TTC549 (cell line): ENCODE measurements around the gene ADGRA3.
"Not testable (repeated sequence)": the region's sequence is repeated elsewhere in the genome, so short reads cannot be mapped to it uniquely, and the experiment has no call there.

Experiments
- FAIRE-seq: peaks from 2 replicates; lab custom pipeline; 2012; peaks lifted over from hg19 to GRCh38; lab: Jason Lieb, UNC

ADGRA3 gene

GRCh38 chr4:22440999-22441398, 74.9 kb downstream of the ADGRA3 start:
- no peak for FAIRE-seq

GRCh38 chr4:22439947-22440346, 75.9 kb downstream of the ADGRA3 start:
- no peak for FAIRE-seq

DNA sequence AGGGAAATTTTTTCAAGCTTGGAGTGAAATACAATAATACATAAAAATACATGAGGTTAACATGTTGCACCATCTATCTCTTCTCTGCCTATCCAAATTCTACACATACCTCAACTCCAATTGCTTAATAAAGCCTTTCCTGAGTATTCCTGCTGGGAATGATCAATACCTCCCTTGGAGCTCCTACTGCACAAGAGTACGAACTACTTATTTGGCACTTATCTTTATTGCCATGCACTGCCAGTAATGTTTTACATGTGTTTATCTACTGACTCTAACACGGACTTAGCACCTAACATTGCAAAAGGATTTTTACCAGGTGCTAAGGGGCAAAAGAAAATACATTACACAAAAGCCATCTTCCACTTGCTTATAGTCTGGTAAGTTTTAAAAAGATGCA, 80.2 kb downstream of the ADGRA3 start:
- FAIRE-seq = no peak

DNA sequence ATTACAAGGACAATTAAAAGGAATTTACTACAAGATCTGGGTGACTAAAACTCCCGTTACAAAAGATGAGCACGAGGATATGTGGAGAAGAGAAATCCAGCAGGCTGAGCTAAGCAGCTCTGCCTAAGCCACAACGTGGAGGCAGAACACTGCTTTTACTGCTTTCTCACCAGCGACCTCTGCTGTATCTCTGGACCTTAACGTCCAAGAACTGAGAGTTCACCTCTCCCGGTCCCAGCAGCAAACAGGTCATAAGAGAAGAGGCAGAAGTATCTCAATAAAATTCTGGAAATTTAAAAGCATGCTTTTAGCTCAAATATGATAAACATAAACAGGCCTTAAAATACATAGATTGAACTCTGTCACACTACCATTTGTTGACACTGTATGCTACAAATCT, 81.0 kb downstream of the ADGRA3 start:
- peak; percentile 73 for FAIRE-seq

- no peak for FAIRE-seq
These were observed 85.2 kb downstream of the ADGRA3 start for GRCh38 chr4:22430626-22431025.

DNA sequence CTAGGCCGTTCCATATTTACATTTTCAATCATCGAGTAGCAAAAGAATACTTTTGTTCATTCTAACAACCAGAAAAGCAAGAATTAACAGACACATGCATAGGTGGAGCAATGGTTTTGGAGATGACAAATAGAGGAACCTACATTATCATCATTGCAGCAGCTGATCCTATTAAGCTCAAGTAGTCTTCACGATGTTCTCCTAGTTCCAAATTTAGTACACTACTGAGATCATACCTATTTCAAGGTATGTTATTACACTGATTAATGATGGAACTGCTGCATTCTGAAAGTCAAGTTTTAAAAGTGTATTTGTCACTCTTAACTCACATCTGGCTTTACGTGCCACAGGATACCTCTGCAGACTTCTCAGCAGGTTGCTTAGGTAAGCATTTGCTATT, 87.4 kb downstream of the ADGRA3 start:
- no peak for FAIRE-seq

DNA sequence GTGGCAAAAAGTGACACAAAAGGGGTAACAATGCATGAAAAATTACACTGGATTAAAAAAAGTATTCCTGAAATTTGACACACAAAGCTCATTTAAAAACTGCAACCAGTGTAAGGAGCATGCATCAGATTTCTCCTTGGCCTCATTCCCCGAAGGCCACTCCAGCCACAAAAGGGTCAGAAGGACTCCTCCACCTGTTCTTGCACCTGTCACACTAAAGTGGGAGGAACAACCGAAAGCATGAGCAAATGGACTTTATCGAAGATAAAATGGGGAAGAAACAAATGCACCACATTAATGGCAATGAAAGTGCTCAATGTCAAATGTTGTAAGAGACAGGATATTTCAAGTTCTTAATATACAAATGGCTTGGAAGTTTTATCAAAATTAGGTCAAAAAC, 88.2 kb downstream of the ADGRA3 start:
- no peak for FAIRE-seq

- no peak for FAIRE-seq
These were observed 95.6 kb downstream of the ADGRA3 start for GRCh38 chr4:22420291-22420690.

- no peak for FAIRE-seq
These were observed 98.5 kb downstream of the ADGRA3 start for GRCh38 chr4:22417408-22417807.

GRCh38 chr4:22416403-22416802, 99.5 kb downstream of the ADGRA3 start:
- FAIRE-seq = no peak

GRCh38 chr4:22414833-22415232, 101.0 kb downstream of the ADGRA3 start:
- FAIRE-seq = no peak

- FAIRE-seq = no peak
These were observed 102.4 kb downstream of the ADGRA3 start for GRCh38 chr4:22413471-22413870.

- FAIRE-seq = no peak
These were observed 103.9 kb downstream of the ADGRA3 start for GRCh38 chr4:22412013-22412412.

- FAIRE-seq = peak; percentile 97
These were observed 105.1 kb downstream of the ADGRA3 start for GRCh38 chr4:22410645-22411247.

DNA sequence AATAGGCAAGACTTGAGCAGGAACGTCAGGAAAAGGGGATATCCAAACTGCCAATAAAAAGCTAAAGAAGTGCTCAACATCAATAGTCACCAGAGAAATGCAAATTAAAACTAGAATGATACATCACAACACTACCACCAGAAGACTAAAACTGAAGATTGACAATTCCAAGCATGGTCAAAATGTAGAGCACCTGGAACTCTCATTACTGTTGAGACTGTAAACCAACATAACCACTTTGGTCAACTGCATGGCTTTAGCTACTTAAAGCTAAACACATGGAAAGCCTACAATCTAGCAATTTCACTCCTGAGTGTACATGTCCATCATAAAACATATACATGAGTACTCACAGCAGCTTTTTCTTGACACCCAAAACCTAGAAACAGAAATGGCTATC, 107.4 kb downstream of the ADGRA3 start:
- FAIRE-seq = no peak

GRCh38 chr4:22407361-22407760, 108.5 kb downstream of the ADGRA3 start:
- FAIRE-seq = no peak

DNA sequence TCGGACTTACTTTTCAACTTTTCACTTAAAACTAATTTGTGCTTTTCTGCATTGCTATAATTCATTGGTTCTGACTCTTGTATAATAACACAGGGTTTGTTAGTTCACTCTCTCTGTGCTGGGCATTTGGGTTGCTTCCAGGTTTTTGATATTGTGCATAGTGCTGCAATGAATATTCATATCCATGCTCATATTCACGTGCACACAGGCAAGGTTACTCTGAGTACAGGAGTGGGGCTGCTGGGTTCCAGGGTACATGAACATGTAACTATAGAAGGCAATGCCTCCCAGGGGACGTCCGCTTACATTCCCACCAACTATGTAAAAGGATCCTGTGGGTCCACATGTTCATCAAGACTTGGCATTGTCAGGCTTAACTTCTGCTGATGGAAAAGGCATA, 117.2 kb downstream of the ADGRA3 start:
- FAIRE-seq = no peak

GRCh38 chr4:22391551-22391950, 124.3 kb downstream of the ADGRA3 start:
- no peak for FAIRE-seq

DNA sequence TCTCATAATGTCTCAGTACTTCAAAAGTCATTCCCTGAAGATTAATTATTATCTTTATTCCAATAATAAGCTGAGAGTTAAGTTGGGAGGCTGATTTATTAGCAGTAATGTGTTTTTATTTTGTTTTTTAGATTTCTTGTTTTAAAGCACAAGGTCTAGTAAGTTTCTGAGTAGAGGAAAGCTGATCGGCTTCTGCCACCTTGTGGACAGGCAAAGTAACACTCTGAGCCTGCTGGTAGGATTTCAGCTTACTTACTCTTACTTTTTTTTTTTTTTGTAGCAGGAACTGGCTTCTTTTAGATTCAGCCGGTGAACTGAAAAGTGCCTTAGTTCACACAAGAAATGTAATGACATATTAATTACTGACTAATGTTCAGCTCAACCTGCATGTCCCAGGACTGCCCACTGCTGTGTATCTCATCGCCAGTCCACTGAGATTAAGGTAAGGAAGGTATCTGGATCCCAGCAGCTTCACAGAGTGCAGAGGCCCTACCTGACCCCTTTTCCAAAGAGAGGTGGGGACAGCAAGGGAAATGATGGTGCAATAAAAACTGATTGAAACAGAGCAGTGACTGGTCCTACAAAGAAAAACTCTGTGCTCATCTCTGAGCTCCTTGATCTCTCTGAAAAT, 126.5 kb downstream of the ADGRA3 start:
- FAIRE-seq = peak; percentile 87

- no peak for FAIRE-seq
These were observed 130.3 kb downstream of the ADGRA3 start for GRCh38 chr4:22385611-22386011.

GRCh38 chr4:22384154-22384553, 131.7 kb downstream of the ADGRA3 start:
- FAIRE-seq = peak; percentile 76

DNA sequence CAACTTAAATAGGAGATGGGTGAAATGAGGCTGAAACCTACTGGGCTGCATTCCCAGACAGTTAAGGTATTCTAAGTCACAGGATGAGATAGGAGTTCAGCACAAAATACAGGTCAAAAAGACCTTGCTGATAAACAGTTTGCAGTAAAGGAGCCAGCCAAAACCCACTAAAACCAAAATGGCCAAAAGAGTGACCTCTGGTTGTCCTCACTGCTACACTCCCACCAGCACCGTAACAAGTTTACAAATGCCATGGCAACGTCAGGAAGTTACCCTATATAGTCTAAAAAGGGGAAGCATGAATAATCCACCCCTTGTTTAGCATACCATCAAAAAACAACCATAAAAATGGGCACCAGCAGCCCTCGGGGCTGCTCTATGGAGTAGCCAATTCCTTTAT, 133.7 kb downstream of the ADGRA3 start:
- FAIRE-seq = not testable (repeated sequence)

DNA sequence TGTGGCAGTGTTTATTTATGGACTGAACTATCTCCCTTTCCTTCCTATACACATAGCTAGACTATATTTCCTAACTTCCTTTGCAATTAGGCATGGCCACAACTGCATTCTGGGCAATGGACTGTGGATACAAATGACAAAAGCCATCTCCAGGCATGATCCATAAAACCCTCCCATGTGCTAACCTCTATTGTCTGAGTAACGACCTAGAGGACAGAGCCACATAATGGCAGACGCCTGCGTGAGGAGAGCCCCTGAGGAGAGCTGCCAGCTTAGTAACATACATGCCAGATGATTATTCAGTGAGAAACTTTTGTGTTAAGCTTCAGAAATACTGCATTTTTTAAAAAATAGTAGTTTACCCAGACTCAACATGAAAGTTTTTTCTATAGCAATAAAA, 142.9 kb downstream of the ADGRA3 start:
- FAIRE-seq = no peak

DNA sequence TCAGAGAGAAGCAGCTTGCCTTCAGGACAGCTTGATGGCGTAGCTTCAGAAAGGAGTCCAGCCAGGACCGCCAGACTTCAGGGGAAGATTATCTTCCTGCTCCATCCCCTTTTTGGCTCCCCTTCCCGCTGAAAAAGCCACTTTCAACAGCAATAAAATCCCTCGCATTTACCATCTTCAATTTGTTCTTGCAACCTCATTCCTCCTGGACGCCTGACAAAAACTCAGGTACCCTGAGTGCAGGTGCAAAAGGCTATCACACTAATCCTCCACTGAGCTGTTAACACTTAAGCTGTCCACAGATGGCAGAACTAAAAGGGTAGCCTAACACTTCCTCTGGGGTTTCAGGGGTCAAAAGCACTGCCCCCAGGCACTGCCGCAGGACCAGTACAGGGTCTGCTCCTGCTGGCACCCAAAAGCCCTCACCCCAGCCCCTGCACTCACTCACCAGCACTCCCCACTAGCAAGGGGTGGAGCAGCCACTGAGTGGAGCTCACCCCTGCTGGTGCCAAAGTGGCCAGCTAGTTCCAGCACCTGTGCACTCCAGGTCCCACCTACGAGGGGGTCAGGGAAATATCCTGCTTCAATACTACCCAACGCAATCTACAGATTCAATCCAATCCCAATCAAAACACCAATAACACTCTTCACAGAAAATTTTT, 145.8 kb downstream of the ADGRA3 start:
- no peak for FAIRE-seq
